Measurements from ENCODE around the gene TMEM200B.

GRCh38 chr1:29169976-29170375 lies 46.3 kb upstream of the TMEM200B start:
- TF ChIP-seq, protein P1, sequence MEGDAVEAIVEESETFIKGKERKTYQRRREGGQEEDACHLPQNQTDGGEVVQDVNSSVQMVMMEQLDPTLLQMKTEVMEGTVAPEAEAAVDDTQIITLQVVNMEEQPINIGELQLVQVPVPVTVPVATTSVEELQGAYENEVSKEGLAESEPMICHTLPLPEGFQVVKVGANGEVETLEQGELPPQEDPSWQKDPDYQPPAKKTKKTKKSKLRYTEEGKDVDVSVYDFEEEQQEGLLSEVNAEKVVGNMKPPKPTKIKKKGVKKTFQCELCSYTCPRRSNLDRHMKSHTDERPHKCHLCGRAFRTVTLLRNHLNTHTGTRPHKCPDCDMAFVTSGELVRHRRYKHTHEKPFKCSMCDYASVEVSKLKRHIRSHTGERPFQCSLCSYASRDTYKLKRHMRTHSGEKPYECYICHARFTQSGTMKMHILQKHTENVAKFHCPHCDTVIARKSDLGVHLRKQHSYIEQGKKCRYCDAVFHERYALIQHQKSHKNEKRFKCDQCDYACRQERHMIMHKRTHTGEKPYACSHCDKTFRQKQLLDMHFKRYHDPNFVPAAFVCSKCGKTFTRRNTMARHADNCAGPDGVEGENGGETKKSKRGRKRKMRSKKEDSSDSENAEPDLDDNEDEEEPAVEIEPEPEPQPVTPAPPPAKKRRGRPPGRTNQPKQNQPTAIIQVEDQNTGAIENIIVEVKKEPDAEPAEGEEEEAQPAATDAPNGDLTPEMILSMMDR (IDR thresholded peaks at IDR 0.05) = no peak
- TF ChIP-seq POLR2A (IDR thresholded peaks at IDR 0.05) = no peak
